Cardiac muscle cell (in vitro differentiated cells and primary cell): ENCODE results near the gene NUFIP2. TPM values are rescaled to one million over a fixed set of nuclear protein-coding genes. Genes with fewer than 3 reads are reported as not detected.
"Not testable (repeated sequence)": the region's sequence is repeated elsewhere in the genome, so short reads cannot be mapped to it uniquely, and the experiment has no call there.

Source experiments
- DNase-seq, 2 donors: peaks; one replicate each; pipeline versions ENCODE4 v3.0.0 to v3.0.0-alpha.2; 2010 to 2017; ENCODE audit warnings: low read depth in 1 of 2, low spot score in 1 of 2
- H3K27ac ChIP-seq: fragments of 200-600 bp; sonication (generic); 2 replicates; pipeline ENCODE4 v1.5.1; 2016
- H3K27me3 ChIP-seq: fragments of 200-600 bp; sonication (generic); 2 replicates; pipeline ENCODE4 v1.6.0; 2016; ENCODE audit warnings: control low read depth
- H3K36me3 ChIP-seq: fragments of 200-600 bp; sonication (generic); 2 replicates; pipeline ENCODE4 v1.5.1; 2016; ENCODE audit warnings: control low read depth
- H3K4me1 ChIP-seq: fragments of 200-600 bp; sonication (generic); 2 replicates; pipeline ENCODE4 v1.8.1; 2017; ENCODE audit warnings: low read depth, mild to moderate bottlenecking, mixed run types
- H3K4me3 ChIP-seq: fragments of 200-600 bp; sonication (generic); 2 replicates; pipeline ENCODE4 v1.5.1; 2016; ENCODE audit warnings: mild to moderate bottlenecking
- H3K9me3 ChIP-seq: fragments of 200-600 bp; sonication (generic); 2 replicates; pipeline ENCODE4 v1.5.1; 2017; ENCODE audit warnings: low read depth, mild to moderate bottlenecking, control low read depth
- CTCF ChIP-seq: IDR thresholded peaks from 2 replicates; pipeline ENCODE4 v1.5.1; 2012; ENCODE audit warnings: low read depth, mild to moderate bottlenecking, low read length
- polyA plus RNA-seq: library from polyadenylated mRNA; unstranded; fragments of >200 nt; fragmentation: Nextera tagmentation; extraction: Ambion mirVana; gene quantifications from 2 replicates; pipeline ENCODE4 v1.2.1, GENCODE V29; 2016
- total RNA-seq: library from RNA; depleted of rRNA; stranded (reverse); fragments of >200 nt; gene quantifications from 2 replicates; pipeline ENCODE4 v1.2.3, GENCODE V29; 2016

The NUFIP2 gene
- total and polyA plus RNA-seq, 2 experiments from 2014 or later: 9.7 to 28.2 TPM

DNA sequence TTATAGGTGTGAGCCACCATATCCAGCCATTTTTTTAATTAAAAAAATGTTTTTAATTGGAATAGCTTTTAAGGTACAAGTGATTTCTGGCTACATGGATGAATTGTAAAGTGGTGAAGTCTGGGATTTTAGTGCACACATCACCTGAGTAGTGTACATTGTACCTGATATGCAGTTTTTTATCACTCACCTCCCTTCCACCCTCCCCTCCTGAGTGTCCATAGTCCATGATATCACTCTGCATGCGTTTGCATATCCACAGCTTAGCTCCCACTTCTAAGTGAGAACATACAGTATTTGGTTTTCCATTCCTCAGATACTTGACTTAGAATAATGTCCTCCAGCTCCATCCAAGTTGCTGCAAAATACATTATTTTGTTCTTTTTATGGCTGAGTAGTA is 60.6 kb downstream of the NUFIP2 start:
- DNase-seq: no peak
- H3K27me3 ChIP-seq: no peaks in the 10 kb centered on the region
- H3K27ac ChIP-seq: no peak overlapping the region
- H3K36me3 ChIP-seq: no peaks in the 10 kb centered on the region
- no peaks in the 10 kb centered on the region for H3K4me1 ChIP-seq
- no peaks in the 10 kb centered on the region for H3K9me3 ChIP-seq
- TF ChIP-seq CTCF: no peak
- no peak overlapping the region for H3K4me3 ChIP-seq

DNA sequence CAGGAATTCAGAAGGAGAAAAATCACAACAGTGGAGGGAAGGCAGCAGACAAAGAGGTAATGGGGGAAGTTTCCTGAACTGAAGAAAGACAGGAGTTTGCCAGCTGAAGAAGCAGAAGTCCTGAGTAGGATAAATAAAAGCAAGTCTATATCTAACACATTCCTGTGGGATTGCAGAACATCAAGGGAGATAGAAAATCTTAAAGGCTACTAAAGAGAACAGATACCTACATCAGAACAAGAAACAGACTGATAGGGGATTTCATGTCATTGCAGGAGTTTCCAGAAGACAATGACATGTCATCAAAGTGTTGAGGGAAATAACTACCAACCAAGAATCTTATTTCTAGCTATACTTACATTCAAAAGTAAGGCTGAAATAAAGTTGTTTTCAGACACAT is 68.6 kb downstream of the NUFIP2 start:
- TF ChIP-seq CTCF: no peak
- Histone ChIP-seq H3K4me1 (no peaks in the 10 kb centered on the region), H3K9me3 (no peaks in the 10 kb centered on the region), H3K27ac (no peak overlapping the region), H3K27me3 (no peaks in the 10 kb centered on the region), H3K36me3 (no peaks in the 10 kb centered on the region), H3K4me3 (no peak overlapping the region)
- no peak for DNase-seq

DNA sequence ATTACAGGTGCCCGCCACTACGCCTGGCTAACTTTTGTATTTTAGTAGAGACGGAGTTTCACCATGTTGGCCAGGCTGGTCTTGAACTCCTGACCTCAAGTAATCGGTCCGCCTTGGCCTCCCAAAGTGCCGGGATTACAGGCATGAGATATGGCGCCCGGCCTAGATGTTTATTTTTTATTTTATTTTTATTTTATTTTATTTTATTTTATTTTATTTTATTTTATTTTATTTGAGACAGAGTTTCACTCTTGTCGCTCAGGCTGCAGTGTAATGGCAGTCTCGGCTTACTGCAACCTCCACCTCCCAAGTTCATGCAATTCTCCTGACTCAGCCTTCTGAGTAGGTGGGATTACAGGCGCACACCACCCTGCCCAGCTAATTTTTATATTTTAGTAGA is 72.6 kb downstream of the NUFIP2 start:
- not testable (repeated sequence) for H3K27ac ChIP-seq, H3K4me1 ChIP-seq, H3K4me3 ChIP-seq, H3K9me3 ChIP-seq, DNase-seq, H3K36me3 ChIP-seq, H3K27me3 ChIP-seq

DNA sequence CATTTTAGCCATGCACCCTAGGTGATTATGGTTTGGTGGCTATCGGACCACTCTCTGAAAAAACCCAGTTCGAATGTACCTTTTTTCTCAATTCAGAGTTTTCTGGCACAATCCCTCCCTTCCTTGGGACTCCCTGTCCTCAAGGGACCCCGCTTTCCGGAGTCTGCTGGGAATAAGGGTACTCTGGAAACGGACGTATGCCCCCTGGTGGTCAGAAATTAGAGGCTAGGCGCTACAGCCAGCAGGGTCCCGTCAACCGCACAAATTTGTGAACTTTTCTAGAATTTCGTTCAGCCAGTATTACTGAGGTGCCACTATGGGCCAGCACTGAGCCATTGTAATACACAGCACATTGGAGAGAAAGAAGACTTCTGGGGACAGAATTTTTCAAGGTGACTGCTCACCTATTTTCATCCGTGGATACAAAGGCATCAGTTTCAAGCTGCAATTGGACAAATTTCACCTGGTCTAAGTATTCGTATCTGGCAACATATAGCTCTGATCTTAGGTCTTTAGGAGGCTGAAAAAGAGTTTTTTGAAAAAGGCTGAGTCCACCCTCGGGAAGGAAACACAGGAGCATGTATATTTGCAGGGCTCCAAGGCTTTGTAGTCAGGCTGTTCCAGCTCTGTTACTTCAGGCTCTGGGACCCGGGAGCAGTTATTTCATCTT is 74.4 kb downstream of the NUFIP2 start:
- Histone ChIP-seq H3K27ac (no peak overlapping the region), H3K36me3 (no peaks in the 10 kb centered on the region), H3K27me3 (no peaks in the 10 kb centered on the region), H3K4me1 (no peaks in the 10 kb centered on the region), H3K9me3 (no peaks in the 10 kb centered on the region), H3K4me3 (no peak overlapping the region)
- peak; percentile 95 for TF ChIP-seq CTCF
- DNase-seq: peak; percentile 86 to 90

DNA sequence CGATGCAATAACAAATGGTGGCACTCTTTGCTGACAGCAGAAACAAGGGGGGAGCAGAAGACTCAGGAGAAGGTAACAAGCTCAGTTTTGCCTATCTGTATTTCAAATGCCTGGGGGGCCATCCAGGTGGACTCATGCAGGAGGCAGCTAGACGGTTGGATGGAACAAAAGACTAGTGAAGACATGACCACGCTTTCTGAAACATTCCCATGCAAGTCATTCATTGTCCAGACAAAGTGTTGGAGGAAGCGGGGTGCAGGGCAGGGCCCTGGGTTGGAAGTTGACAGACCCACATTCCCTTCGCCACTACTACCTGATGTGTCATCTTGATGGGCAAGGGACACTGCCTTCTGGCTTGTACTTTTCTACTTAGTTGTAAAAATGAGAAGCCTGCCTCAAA is 77.1 kb downstream of the NUFIP2 start:
- Histone ChIP-seq H3K27ac (no peak overlapping the region), H3K9me3 (no peaks in the 10 kb centered on the region), H3K27me3 (no peaks in the 10 kb centered on the region), H3K4me3 (no peak overlapping the region), H3K4me1 (no peaks in the 10 kb centered on the region), H3K36me3 (no peaks in the 10 kb centered on the region)
- no peak for TF ChIP-seq CTCF
- DNase-seq: no peak

DNA sequence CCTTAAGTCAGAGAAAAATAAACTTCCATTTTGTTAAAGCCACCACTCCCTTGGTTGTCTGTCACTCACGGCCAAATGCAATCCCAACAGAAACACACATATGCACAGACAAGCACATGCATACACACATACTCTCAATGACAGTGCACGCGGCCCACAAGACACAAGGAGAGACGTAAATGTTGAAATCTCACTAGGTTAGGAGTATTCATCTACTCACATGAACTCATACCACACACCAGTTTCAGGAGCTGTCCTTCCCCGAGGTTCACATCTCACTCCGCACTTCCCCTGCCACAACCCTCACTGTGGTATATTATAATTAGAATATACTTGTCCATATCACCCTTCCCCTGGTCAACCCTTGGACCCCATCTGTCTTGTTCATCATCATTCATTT is 77.8 kb downstream of the NUFIP2 start:
- no peak overlapping the region for H3K27ac ChIP-seq
- no peak for DNase-seq
- no peak for TF ChIP-seq CTCF
- H3K9me3 ChIP-seq: no peaks in the 10 kb centered on the region
- H3K4me3 ChIP-seq: no peak overlapping the region
- H3K27me3 ChIP-seq: no peaks in the 10 kb centered on the region
- H3K4me1 ChIP-seq: no peaks in the 10 kb centered on the region
- no peaks in the 10 kb centered on the region for H3K36me3 ChIP-seq
